GM23338 (cell line): Measurements from ENCODE around the gene ZEB2. TPM values are rescaled to one million over a fixed set of nuclear protein-coding genes. Genes with fewer than 3 reads are reported as not detected.

Source experiments
- ATAC-seq: fragments of 200-7000 bp; cut with Tn5 transposase; 3 replicates; pipeline ENCODE4 v1.9.1; 2020
- DNase-seq: peaks from one replicate; pipeline ENCODE4 v3.0.0-alpha.2; 2015; ENCODE audit warnings: low spot score
- H2AFZ ChIP-seq: fragments of 200-600 bp; sonication (generic); 2 replicates; pipeline ENCODE4 v1.8.0; 2016; ENCODE audit warnings: antibody characterized with exemption, mild to moderate bottlenecking, moderate library complexity
- H3F3A ChIP-seq: fragments of 200-600 bp; sonication (generic); replicated peaks from 2 replicates; pipeline ENCODE4 v1.8.0; 2017; ENCODE audit warnings: antibody characterized with exemption, mixed run types, low read depth
- H3K27ac ChIP-seq: fragments of 200-600 bp; sonication (generic); 2 replicates; pipeline ENCODE4 v1.6.1; 2016; ENCODE audit warnings: low read depth
- H3K27me3 ChIP-seq: fragments of 200-600 bp; sonication (generic); 2 replicates; pipeline ENCODE4 v1.8.0; 2016; ENCODE audit warnings: mild to moderate bottlenecking, mixed run types, moderate library complexity; ENCODE audit not compliant: insufficient read depth
- H3K36me3 ChIP-seq: fragments of 200-600 bp; sonication (generic); 2 replicates; pipeline ENCODE4 v1.8.0; 2016; ENCODE audit warnings: mild to moderate bottlenecking; ENCODE audit not compliant: insufficient read depth
- H3K4me1 ChIP-seq: fragments of 200-600 bp; sonication (generic); 2 replicates; pipeline ENCODE4 v1.8.0; 2016; ENCODE audit warnings: mild to moderate bottlenecking, moderate library complexity; ENCODE audit not compliant: insufficient read depth
- H3K4me2 ChIP-seq: fragments of 200-600 bp; sonication (generic); 2 replicates; pipeline ENCODE4 v1.7.1; 2017; ENCODE audit warnings: mixed run types
- H3K4me3 ChIP-seq: fragments of 200-600 bp; sonication (generic); 2 replicates; pipeline ENCODE4 v1.6.1; 2016; ENCODE audit warnings: mixed run types
- H3K79me2 ChIP-seq: fragments of 200-600 bp; sonication (generic); replicated peaks from 2 replicates; pipeline ENCODE4 v1.8.0; 2017; ENCODE audit warnings: mild to moderate bottlenecking; ENCODE audit not compliant: insufficient read depth
- H3K9me2 ChIP-seq: fragments of 200-600 bp; sonication (generic); 2 replicates; pipeline ENCODE4 v1.8.0; 2017; ENCODE audit not compliant: insufficient read depth
- H4K20me1 ChIP-seq: fragments of 200-600 bp; sonication (generic); replicated peaks from 2 replicates; pipeline ENCODE4 v1.8.0; 2017; ENCODE audit warnings: mild to moderate bottlenecking; ENCODE audit not compliant: insufficient read depth
- H3K27ac Mint-ChIP-seq: 2 replicates; pipeline ENCODE4 v1.8.0; 2020; ENCODE audit warnings: inconsistent platforms, mild to moderate bottlenecking, moderate library complexity, mixed read lengths
- H3K27me3 Mint-ChIP-seq: 3 replicates; pipeline ENCODE4 v1.8.0; 2022; ENCODE audit warnings: low read depth, mild to moderate bottlenecking, moderate library complexity, mixed read lengths, inconsistent platforms; ENCODE audit not compliant: insufficient read depth, poor library complexity
- H3K36me3 Mint-ChIP-seq: 3 replicates; pipeline ENCODE4 v1.8.0; 2021; ENCODE audit warnings: low read depth, mild to moderate bottlenecking, inconsistent platforms, moderate library complexity, mixed read lengths
- H3K4me1 Mint-ChIP-seq: 3 replicates; pipeline ENCODE4 v1.8.0; 2020; ENCODE audit warnings: mild to moderate bottlenecking, inconsistent platforms, mixed read lengths
- H3K4me3 Mint-ChIP-seq: 3 replicates; pipeline ENCODE4 v1.8.0; 2021; ENCODE audit warnings: moderate library complexity, mild to moderate bottlenecking, inconsistent platforms, mixed read lengths
- H3K9me3 Mint-ChIP-seq: 3 replicates; pipeline ENCODE4 v1.8.0; 2020; ENCODE audit warnings: moderate library complexity, mild to moderate bottlenecking, inconsistent platforms, mixed read lengths
- EZH2phosphoT487 ChIP-seq: fragments of 200-600 bp; sonication (generic); IDR thresholded peaks from one replicate; pipeline ENCODE4 v1.8.1; 2018; ENCODE audit warnings: antibody characterized with exemption; ENCODE audit not compliant: unreplicated experiment
- JUNB ChIP-seq: IDR thresholded peaks from one replicate; pipeline ENCODE4 v1.6.1; 2016; ENCODE audit warnings: antibody characterized with exemption; ENCODE audit not compliant: unreplicated experiment
- NANOG ChIP-seq: IDR thresholded peaks from 2 replicates; pipeline ENCODE4 v1.6.1; 2016; ENCODE audit warnings: antibody characterized with exemption, borderline replicate concordance
- STAT1 ChIP-seq: IDR thresholded peaks from one replicate; pipeline ENCODE4 v1.6.1; 2016; ENCODE audit warnings: antibody characterized with exemption; ENCODE audit not compliant: unreplicated experiment
- polyA plus RNA-seq: library from polyadenylated mRNA; unstranded; fragments of >200 nt; fragmentation: Nextera tagmentation; extraction: Ambion mirVana; gene quantifications from 2 replicates; pipeline ENCODE4 v1.2.1, GENCODE V29; 2016
- total RNA-seq: library from RNA; depleted of rRNA; stranded (reverse); fragments of >200 nt; shearing (Covaris generic); gene quantifications from 2 replicates; pipeline ENCODE4 v1.2.3, GENCODE V29; 2014
- TF ChIP-seq, protein P1 (sequence below): fragments of 250-450 bp; sonication (Bioruptor Pico); IDR thresholded peaks from 2 replicates; pipeline ENCODE4 v1.5.0; 2020; ENCODE audit warnings: mild to moderate bottlenecking, moderate library complexity
- TF ChIP-seq, protein P2 (sequence below): IDR thresholded peaks from 2 replicates; pipeline ENCODE4 v1.6.1; 2016; ENCODE audit warnings: antibody characterized with exemption
- TF ChIP-seq, protein P3 (sequence below): IDR thresholded peaks from one replicate; pipeline ENCODE4 v1.6.1; 2018; ENCODE audit warnings: antibody characterized with exemption; ENCODE audit not compliant: unreplicated experiment

Gene ZEB2
- total and polyA plus RNA-seq, 2 experiments from 2014 or later, result 0.45 TPM; not detected in 1

GRCh38 chr2:144475044-144475443 is 44.9 kb downstream of the ZEB2 start (continued):
- TF ChIP-seq, protein P1, sequence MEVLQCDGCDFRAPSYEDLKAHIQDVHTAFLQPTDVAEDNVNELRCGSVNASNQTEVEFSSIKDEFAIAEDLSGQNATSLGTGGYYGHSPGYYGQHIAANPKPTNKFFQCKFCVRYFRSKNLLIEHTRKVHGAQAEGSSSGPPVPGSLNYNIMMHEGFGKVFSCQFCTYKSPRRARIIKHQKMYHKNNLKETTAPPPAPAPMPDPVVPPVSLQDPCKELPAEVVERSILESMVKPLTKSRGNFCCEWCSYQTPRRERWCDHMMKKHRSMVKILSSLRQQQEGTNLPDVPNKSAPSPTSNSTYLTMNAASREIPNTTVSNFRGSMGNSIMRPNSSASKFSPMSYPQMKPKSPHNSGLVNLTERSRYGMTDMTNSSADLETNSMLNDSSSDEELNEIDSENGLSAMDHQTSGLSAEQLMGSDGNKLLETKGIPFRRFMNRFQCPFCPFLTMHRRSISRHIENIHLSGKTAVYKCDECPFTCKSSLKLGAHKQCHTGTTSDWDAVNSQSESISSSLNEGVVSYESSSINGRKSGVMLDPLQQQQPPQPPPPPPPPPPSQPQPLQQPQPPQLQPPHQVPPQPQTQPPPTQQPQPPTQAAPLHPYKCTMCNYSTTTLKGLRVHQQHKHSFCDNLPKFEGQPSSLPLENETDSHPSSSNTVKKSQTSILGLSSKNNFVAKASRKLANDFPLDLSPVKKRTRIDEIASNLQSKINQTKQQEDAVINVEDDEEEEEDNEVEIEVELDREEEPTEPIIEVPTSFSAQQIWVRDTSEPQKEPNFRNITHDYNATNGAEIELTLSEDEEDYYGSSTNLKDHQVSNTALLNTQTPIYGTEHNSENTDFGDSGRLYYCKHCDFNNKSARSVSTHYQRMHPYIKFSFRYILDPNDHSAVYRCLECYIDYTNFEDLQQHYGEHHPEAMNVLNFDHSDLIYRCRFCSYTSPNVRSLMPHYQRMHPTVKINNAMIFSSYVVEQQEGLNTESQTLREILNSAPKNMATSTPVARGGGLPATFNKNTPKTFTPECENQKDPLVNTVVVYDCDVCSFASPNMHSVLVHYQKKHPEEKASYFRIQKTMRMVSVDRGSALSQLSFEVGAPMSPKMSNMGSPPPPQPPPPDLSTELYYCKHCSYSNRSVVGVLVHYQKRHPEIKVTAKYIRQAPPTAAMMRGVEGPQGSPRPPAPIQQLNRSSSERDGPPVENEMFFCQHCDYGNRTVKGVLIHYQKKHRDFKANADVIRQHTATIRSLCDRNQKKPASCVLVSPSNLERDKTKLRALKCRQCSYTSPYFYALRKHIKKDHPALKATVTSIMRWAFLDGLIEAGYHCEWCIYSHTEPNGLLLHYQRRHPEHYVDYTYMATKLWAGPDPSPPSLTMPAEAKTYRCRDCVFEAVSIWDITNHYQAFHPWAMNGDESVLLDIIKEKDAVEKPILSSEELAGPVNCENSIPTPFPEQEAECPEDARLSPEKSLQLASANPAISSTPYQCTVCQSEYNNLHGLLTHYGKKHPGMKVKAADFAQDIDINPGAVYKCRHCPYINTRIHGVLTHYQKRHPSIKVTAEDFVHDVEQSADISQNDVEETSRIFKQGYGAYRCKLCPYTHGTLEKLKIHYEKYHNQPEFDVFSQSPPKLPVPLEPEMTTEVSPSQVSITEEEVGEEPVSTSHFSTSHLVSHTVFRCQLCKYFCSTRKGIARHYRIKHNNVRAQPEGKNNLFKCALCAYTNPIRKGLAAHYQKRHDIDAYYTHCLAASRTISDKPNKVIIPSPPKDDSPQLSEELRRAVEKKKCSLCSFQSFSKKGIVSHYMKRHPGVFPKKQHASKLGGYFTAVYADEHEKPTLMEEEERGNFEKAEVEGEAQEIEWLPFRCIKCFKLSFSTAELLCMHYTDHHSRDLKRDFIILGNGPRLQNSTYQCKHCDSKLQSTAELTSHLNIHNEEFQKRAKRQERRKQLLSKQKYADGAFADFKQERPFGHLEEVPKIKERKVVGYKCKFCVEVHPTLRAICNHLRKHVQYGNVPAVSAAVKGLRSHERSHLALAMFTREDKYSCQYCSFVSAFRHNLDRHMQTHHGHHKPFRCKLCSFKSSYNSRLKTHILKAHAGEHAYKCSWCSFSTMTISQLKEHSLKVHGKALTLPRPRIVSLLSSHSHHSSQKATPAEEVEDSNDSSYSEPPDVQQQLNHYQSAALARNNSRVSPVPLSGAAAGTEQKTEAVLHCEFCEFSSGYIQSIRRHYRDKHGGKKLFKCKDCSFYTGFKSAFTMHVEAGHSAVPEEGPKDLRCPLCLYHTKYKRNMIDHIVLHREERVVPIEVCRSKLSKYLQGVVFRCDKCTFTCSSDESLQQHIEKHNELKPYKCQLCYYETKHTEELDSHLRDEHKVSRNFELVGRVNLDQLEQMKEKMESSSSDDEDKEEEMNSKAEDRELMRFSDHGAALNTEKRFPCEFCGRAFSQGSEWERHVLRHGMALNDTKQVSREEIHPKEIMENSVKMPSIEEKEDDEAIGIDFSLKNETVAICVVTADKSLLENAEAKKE (CRISPR knock-in tag), result no peak
- TF ChIP-seq NANOG, result no peak

- no peak overlapping the region for H3K4me2 ChIP-seq
- no peak for ATAC-seq
- H3K36me3 ChIP-seq, result no peaks in the 10 kb centered on the region
- no peaks in the 10 kb centered on the region for H3K9me2 ChIP-seq
- no peak for DNase-seq
- H3K27ac ChIP-seq, result no peak overlapping the region
- H3K79me2 ChIP-seq, result no peaks in the 10 kb centered on the region
- no peaks in the 10 kb centered on the region for H4K20me1 ChIP-seq
- Mint-ChIP-seq H3K4me3 (no peak overlapping the region), H3K4me1 (peaks cover 35% of the 10 kb centered on the region), H3K27me3 (no peaks in the 10 kb centered on the region), H3K27ac (no peak overlapping the region), H3K9me3 (no peaks in the 10 kb centered on the region), H3K36me3 (no peaks in the 10 kb centered on the region)
- H3K4me1 ChIP-seq, result peaks cover 63% of the 10 kb centered on the region
- H3K27me3 ChIP-seq, result no peaks in the 10 kb centered on the region
- no peak overlapping the region for H2AFZ ChIP-seq
- H3K4me3 ChIP-seq, result no peak overlapping the region
- no peaks in the 10 kb centered on the region for H3F3A ChIP-seq
- TF ChIP-seq JUNB (no peak), EZH2phosphoT487 (no peak), STAT1 (no peak)
- TF ChIP-seq, protein P2, sequence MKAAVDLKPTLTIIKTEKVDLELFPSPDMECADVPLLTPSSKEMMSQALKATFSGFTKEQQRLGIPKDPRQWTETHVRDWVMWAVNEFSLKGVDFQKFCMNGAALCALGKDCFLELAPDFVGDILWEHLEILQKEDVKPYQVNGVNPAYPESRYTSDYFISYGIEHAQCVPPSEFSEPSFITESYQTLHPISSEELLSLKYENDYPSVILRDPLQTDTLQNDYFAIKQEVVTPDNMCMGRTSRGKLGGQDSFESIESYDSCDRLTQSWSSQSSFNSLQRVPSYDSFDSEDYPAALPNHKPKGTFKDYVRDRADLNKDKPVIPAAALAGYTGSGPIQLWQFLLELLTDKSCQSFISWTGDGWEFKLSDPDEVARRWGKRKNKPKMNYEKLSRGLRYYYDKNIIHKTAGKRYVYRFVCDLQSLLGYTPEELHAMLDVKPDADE, result no peak
- TF ChIP-seq, protein P3, sequence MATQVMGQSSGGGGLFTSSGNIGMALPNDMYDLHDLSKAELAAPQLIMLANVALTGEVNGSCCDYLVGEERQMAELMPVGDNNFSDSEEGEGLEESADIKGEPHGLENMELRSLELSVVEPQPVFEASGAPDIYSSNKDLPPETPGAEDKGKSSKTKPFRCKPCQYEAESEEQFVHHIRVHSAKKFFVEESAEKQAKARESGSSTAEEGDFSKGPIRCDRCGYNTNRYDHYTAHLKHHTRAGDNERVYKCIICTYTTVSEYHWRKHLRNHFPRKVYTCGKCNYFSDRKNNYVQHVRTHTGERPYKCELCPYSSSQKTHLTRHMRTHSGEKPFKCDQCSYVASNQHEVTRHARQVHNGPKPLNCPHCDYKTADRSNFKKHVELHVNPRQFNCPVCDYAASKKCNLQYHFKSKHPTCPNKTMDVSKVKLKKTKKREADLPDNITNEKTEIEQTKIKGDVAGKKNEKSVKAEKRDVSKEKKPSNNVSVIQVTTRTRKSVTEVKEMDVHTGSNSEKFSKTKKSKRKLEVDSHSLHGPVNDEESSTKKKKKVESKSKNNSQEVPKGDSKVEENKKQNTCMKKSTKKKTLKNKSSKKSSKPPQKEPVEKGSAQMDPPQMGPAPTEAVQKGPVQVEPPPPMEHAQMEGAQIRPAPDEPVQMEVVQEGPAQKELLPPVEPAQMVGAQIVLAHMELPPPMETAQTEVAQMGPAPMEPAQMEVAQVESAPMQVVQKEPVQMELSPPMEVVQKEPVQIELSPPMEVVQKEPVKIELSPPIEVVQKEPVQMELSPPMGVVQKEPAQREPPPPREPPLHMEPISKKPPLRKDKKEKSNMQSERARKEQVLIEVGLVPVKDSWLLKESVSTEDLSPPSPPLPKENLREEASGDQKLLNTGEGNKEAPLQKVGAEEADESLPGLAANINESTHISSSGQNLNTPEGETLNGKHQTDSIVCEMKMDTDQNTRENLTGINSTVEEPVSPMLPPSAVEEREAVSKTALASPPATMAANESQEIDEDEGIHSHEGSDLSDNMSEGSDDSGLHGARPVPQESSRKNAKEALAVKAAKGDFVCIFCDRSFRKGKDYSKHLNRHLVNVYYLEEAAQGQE, result no peak
Observed at GRCh38 chr2:144474017-144474416, 45.9 kb downstream of the ZEB2 start.
